Cardiac fibroblast (primary cell): ENCODE measurements around the gene MTA1.

ENCODE experiments used
- DNase-seq, 2 donors: peaks; one replicate each; pipeline versions ENCODE4 v3.0.0 to v3.0.0-alpha.2; 2010; ENCODE audit warnings: low read depth in 2 of 2
- H3K4me3 ChIP-seq, 2 donors: replicated peaks in 1 of 2; 1 replicate in 1 of 2; 2 replicates in 1 of 2; pipeline ENCODE4 v1.5.1; 2011; ENCODE audit warnings: low read depth in 2 of 2, low read length in 2 of 2, mild to moderate bottlenecking in 2 of 2, moderate library complexity in 1 of 2
- CTCF ChIP-seq: IDR thresholded peaks from one replicate; pipeline ENCODE4 v1.5.1; 2011; ENCODE audit warnings: low read depth, mild to moderate bottlenecking, low read length, inconsistent platforms

The MTA1 gene

GRCh38 chr14:105489542-105490266 lies 70.1 kb downstream of the MTA1 start:
- peak overlapping the region; percentile 61 to 62 for H3K4me3 ChIP-seq
- DNase-seq: peak; percentile 85 to 86
- TF ChIP-seq CTCF: peak; percentile 72

DNA sequence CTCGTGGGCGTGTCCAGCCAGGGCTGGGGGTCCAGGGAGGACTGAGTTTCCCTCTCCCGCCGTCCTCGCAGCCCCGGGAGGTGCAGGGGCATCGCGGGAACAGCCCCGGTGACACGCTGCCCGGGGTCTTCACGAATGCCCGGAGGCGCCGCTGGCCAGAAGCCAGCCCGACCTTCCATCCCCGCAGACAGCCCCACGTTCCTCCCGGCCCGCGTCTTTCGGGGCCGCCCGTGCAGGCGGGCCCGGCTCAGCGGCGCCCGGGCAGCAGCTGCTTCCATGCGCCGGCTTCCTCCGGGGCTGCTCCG lies 70.6 kb downstream of the MTA1 start:
- peak overlapping the region; percentile 61 to 62 for H3K4me3 ChIP-seq
- no peak for DNase-seq
- no peak for TF ChIP-seq CTCF

GRCh38 chr14:105490572-105491365 lies 71.1 kb downstream of the MTA1 start, which contains the start of gene TEDC1:
TEDC1 (plus strand) TSS chr14:105491246; CDS start chr14:105491376, 130 bp downstream.
- peak; percentile 41 for TF ChIP-seq CTCF
- peak; percentile 100 for DNase-seq
- H3K4me3 ChIP-seq: peak within 1 kb of the TSS; percentile 61 to 72

GRCh38 chr14:105491366-105491973 lies 71.8 kb downstream of the MTA1 start:
- peak overlapping the region; percentile 52 to 72 for H3K4me3 ChIP-seq
- no peak for TF ChIP-seq CTCF
- DNase-seq: peak; percentile 44 to 72

- TF ChIP-seq CTCF: no peak
- no peak for DNase-seq
These were observed 72.7 kb downstream of the MTA1 start for GRCh38 chr14:105492031-105492970.

More at GRCh38 chr14:105492031-105492970, 72.7 kb downstream of the MTA1 start:
- peak overlapping the region in 1 of 2 donors; percentile 72 for H3K4me3 ChIP-seq
